ENCODE results near the gene TMEM248.

DNA sequence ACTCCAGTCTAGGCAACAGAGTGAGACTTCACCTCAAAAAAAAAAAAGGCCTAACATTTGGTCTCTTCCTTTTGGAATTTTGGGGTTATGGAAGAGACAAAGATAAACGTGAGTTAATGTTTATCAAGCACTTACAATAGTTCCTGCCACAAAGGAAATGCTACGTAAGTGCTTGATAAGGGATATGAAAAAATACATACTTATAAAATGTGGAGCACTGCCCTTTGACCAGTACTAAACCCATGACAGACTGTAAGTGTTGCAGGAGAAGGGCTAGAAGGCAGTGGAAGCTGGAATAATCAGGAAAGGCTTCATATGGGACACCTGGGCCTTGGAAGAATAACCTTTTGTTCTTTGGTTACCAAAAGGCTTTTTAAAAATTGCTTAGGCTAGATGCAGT lies 25.5 kb downstream of the TMEM248 start:
- no peak for TF ChIP-seq GTF2F1 (IDR thresholded peaks at IDR 0.05; ENCODE audit: borderline replicate concordance, low read depth, low read length)
- TF ChIP-seq, protein P1, sequence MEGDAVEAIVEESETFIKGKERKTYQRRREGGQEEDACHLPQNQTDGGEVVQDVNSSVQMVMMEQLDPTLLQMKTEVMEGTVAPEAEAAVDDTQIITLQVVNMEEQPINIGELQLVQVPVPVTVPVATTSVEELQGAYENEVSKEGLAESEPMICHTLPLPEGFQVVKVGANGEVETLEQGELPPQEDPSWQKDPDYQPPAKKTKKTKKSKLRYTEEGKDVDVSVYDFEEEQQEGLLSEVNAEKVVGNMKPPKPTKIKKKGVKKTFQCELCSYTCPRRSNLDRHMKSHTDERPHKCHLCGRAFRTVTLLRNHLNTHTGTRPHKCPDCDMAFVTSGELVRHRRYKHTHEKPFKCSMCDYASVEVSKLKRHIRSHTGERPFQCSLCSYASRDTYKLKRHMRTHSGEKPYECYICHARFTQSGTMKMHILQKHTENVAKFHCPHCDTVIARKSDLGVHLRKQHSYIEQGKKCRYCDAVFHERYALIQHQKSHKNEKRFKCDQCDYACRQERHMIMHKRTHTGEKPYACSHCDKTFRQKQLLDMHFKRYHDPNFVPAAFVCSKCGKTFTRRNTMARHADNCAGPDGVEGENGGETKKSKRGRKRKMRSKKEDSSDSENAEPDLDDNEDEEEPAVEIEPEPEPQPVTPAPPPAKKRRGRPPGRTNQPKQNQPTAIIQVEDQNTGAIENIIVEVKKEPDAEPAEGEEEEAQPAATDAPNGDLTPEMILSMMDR (IDR thresholded peaks at IDR 0.05; ENCODE audit: control extremely low read depth in 1 of 3, insufficient read depth in 1 of 3, low read depth in 1 of 3, low read length in 3 of 3), result no peak

All from H1 (cell line).